BJ (cell line): ENCODE results near the gene CALHM1. TPM values are rescaled to one million over a fixed set of nuclear protein-coding genes. Genes with fewer than 3 reads are reported as not detected.
A peak's percentile ranks its signal among the peaks of the same experiment; 100 is the strongest.

Experiments
- CTCF ChIA-PET: fragments of 350-600 bp; formaldehyde crosslinking; extraction: SDS; loops from one replicate; lab custom pipeline; 2021; ENCODE audit warnings: antibody characterized with exemption, inconsistent platforms; lab: Yijun Ruan, JAX
- POLR2A ChIA-PET: fragments of 300-600 bp; sonication (Branson Sonifier 250); formaldehyde crosslinking; extraction: SDS; loops from one replicate; lab custom pipeline; 2021; ENCODE audit warnings: antibody characterized with exemption; lab: Charles Lee
- DNase-seq: peaks from one replicate; pipeline ENCODE4 v3.0.0-alpha.2; 2011; ENCODE audit warnings: low read depth
- H3K27me3 ChIP-seq: 2 replicates; pipeline ENCODE4 v1.6.0; 2011; ENCODE audit warnings: low read length; ENCODE audit not compliant: control insufficient read depth, insufficient read depth
- H3K36me3 ChIP-seq: 2 replicates; pipeline ENCODE4 v1.5.1; 2011; ENCODE audit warnings: low read length; ENCODE audit not compliant: control insufficient read depth, insufficient read depth
- H3K4me3 ChIP-seq: 2 replicates; pipeline ENCODE4 v1.5.1; 2011; ENCODE audit warnings: low read depth, mild to moderate bottlenecking, control low read depth, low read length
- polyA plus RNA-seq: library from polyadenylated mRNA; depleted of rRNA; stranded (reverse); fragments of >200 nt; gene quantifications from 2 replicates; pipeline ENCODE4 v1.2.3, GENCODE V29; 2011
- TF ChIP-seq, protein P1 (sequence below): IDR thresholded peaks from 2 replicates; pipeline ENCODE4 v1.5.1; 2011; ENCODE audit warnings: low read depth, mild to moderate bottlenecking, control low read depth, inconsistent platforms, low read length, moderate library complexity; ENCODE audit not compliant: insufficient read depth

The CALHM1 gene
- polyA plus RNA-seq, 1 experiment: not detected

DNA sequence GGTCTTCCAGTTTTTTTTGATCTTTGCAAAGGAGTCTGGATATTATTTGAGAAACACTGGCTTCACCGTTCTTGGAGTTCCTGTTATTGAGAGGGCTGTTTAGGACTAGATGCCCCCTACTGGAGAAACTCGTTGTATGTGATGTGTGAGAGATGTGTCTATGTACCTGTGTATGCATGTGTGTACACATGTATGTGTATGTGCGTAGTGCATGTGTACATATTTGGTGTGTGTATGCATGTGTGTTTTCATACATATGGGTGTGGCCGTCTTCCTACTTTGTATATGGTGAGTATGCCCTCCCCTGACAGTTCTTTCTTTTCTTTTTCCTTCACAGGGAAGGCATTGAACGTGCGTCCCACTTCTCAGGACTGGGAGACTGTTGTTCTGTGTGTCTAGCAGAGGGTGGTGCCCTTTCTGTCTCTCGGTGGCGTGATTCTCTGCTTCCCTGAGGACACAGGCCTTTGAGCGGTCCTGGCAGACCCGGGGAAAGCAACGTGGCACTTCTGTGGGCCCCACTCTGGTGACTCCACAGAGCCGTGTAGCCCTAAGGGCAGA is 23.4 kb upstream of the CALHM1 start:
- CTCF ChIA-PET: interaction anchor here (1.0 to 4.9 kb wide), 6 partner anchors 8 to 66 kb away, joined by 3 to 32 read pairs (median 11); partner anchors contain the start of gene CALHM2

GRCh38 chr10:103480521-103480920 is 21.8 kb upstream of the CALHM1 start:
- TF ChIP-seq, protein P1, sequence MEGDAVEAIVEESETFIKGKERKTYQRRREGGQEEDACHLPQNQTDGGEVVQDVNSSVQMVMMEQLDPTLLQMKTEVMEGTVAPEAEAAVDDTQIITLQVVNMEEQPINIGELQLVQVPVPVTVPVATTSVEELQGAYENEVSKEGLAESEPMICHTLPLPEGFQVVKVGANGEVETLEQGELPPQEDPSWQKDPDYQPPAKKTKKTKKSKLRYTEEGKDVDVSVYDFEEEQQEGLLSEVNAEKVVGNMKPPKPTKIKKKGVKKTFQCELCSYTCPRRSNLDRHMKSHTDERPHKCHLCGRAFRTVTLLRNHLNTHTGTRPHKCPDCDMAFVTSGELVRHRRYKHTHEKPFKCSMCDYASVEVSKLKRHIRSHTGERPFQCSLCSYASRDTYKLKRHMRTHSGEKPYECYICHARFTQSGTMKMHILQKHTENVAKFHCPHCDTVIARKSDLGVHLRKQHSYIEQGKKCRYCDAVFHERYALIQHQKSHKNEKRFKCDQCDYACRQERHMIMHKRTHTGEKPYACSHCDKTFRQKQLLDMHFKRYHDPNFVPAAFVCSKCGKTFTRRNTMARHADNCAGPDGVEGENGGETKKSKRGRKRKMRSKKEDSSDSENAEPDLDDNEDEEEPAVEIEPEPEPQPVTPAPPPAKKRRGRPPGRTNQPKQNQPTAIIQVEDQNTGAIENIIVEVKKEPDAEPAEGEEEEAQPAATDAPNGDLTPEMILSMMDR: no peak
- DNase-seq: no peak
- no peaks in the 10 kb centered on the region for H3K36me3 ChIP-seq
- ChIA-PET CTCF (interaction anchor here (0.9 to 2.0 kb wide), 11 partner anchors 10 to 64 kb away, joined by 3 to 26 read pairs (median 4); partner anchors contain the start of genes CALHM2 and NEURL1), POLR2A (no interaction called here)
- H3K27me3 ChIP-seq: no peaks in the 10 kb centered on the region
- no peak overlapping the region for H3K4me3 ChIP-seq

More for the DNA sequence above, 23.4 kb upstream of the CALHM1 start:
- Histone ChIP-seq H3K27me3 (no peaks in the 10 kb centered on the region), H3K4me3 (no peak overlapping the region), H3K36me3 (no peaks in the 10 kb centered on the region)
- DNase-seq: no peak
- POLR2A ChIA-PET: no interaction called here
- TF ChIP-seq, protein P1: peak; percentile 72

GRCh38 chr10:103479135-103479534 is 20.4 kb upstream of the CALHM1 start, which contains the start of gene CALHM3:
Gene CALHM3 (minus strand): TSS chr10:103479240. CDS start chr10:103479032, 208 bp downstream.
- Histone ChIP-seq H3K27me3 (no peaks in the 10 kb centered on the region), H3K36me3 (no peaks in the 10 kb centered on the region), H3K4me3 (no peak within 1 kb of the TSS)
- POLR2A ChIA-PET: no interaction called here
- no peak for DNase-seq
- TF ChIP-seq, protein P1: no peak
- CTCF ChIA-PET: interaction anchor here (0.6 kb wide), 1 partner anchor 610 kb away, joined by 3 read pairs; no protein-coding TSS in a partner anchor

GRCh38 chr10:103478671-103479070 is 20.0 kb upstream of the CALHM1 start:
- TF ChIP-seq, protein P1: no peak
- no peak overlapping the region for H3K4me3 ChIP-seq
- CTCF ChIA-PET: interaction anchor here (0.6 kb wide), 1 partner anchor 610 kb away, joined by 3 read pairs; no protein-coding TSS in a partner anchor
- DNase-seq: no peak
- POLR2A ChIA-PET: no interaction called here
- H3K36me3 ChIP-seq: no peaks in the 10 kb centered on the region
- no peaks in the 10 kb centered on the region for H3K27me3 ChIP-seq

- Histone ChIP-seq H3K4me3 (no peak overlapping the region), H3K36me3 (no peaks in the 10 kb centered on the region), H3K27me3 (no peaks in the 10 kb centered on the region)
- CTCF ChIA-PET: interaction anchor here (0.7 to 3.6 kb wide), 3 partner anchors 9 to 88 kb away, joined by 3 to 19 read pairs (median 3); no protein-coding TSS in a partner anchor
- TF ChIP-seq, protein P1: peak; percentile 25
- DNase-seq: no peak
- POLR2A ChIA-PET: no interaction called here
Measured at GRCh38 chr10:103476046-103476768, 17.5 kb upstream of the CALHM1 start.
